Thoracic aorta (tissue), 2 donors: ENCODE data around the gene TMEM212. TPM values are rescaled to one million over a fixed set of nuclear protein-coding genes. Genes with fewer than 3 reads are reported as not detected.

Experiments
- ATAC-seq: fragments of 150-250 bp; one replicate; pipeline ENCODE4 v1.8.0; 2017; ENCODE audit warnings: low read depth; ENCODE audit not compliant: insufficient number of reproducible peaks, low FRiP score
- DNase-seq: peaks from one replicate; pipeline ENCODE4 v3.0.0-alpha.2; 2020; ENCODE audit warnings: low spot score
- H3K27ac ChIP-seq, 2 donors: fragments of 200-600 bp; sonication (generic); 1 replicate in 1 of 2; 2 replicates in 1 of 2; pipeline ENCODE4 v1.5.1; 2016; ENCODE audit warnings: mild to moderate bottlenecking in 2 of 2, moderate library complexity in 2 of 2
- H3K27me3 ChIP-seq: fragments of 200-600 bp; sonication (generic); replicated peaks from 2 replicates; pipeline ENCODE4 v1.6.0; 2016; ENCODE audit warnings: mild to moderate bottlenecking; ENCODE audit not compliant: insufficient read depth
- H3K36me3 ChIP-seq: fragments of 200-600 bp; sonication (generic); one replicate; pipeline ENCODE4 v1.5.1; 2016
- H3K4me1 ChIP-seq, 2 donors: fragments of 200-600 bp; sonication (generic); 1 replicate in 1 of 2; 2 replicates in 1 of 2; pipeline versions ENCODE4 v1.5.1 to v1.6.0; 2016; ENCODE audit warnings: low read depth in 2 of 2, mild to moderate bottlenecking in 1 of 2; ENCODE audit not compliant: control insufficient read depth in 1 of 2
- H3K4me3 ChIP-seq: fragments of 200-600 bp; sonication (generic); 2 replicates; pipeline ENCODE4 v1.5.1; 2016; ENCODE audit warnings: mild to moderate bottlenecking
- H3K9me3 ChIP-seq: fragments of 200-600 bp; sonication (generic); 2 replicates; pipeline ENCODE4 v1.5.1; 2016
- total RNA-seq, 2 donors: library from RNA; depleted of rRNA; stranded (reverse); fragments of >200 nt; gene quantifications; one replicate each; pipeline versions ENCODE4 v1.1.0 to v1.2.3, GENCODE V29; 2016
- TF ChIP-seq, protein P1 (sequence below): fragments of 200-600 bp; sonication (generic); IDR thresholded peaks from one replicate; pipeline ENCODE4 v1.5.1; 2019; ENCODE audit warnings: antibody characterized with exemption

TMEM212 gene
- total RNA-seq, 2 donors from 2014 or later = not detected

DNA sequence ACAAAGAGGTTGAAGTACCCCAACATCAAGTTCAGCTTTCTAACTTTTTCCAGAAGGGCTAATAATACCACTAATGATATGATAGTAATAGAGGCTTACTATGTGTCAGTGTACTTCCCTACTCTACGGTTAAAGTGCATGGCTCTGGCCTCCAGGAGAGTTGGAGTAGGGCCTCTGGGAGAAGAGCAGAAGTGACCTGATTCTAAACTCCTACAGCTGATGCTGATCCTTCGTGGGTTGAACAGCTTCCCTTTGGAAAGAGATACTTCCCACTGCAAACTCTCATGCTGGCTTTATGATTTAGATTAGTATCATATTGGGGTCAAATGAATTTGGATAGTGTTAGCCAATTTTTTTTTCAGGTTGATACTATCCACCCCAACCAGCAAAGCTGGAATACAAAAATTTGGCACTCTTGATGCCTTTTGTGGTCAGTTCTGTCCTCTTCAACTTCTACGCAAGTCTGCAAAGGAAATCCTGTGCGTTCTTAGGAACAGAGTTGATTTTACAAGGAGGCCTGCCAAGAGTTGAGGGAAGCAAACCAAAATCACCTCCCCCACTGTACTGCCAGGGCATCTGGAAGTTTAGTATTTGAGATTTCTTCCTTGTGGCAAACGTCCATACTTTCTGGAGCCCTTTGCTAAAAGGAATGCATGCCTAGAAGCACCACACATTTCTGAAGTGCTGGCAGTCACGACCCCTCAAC lies 17.8 kb downstream of the TMEM212 start:
- no peak for DNase-seq
- Histone ChIP-seq H3K9me3 (no peaks in the 10 kb centered on the region), H3K27me3 (no peaks in the 10 kb centered on the region), H3K36me3 (no peaks in the 10 kb centered on the region), H3K4me1 (peaks cover 8 to 18% of the 10 kb centered on the region in 2 donors), H3K4me3 (no peak overlapping the region), H3K27ac (no peak overlapping the region)
- peak; percentile 55 for ATAC-seq
- TF ChIP-seq, protein P1, sequence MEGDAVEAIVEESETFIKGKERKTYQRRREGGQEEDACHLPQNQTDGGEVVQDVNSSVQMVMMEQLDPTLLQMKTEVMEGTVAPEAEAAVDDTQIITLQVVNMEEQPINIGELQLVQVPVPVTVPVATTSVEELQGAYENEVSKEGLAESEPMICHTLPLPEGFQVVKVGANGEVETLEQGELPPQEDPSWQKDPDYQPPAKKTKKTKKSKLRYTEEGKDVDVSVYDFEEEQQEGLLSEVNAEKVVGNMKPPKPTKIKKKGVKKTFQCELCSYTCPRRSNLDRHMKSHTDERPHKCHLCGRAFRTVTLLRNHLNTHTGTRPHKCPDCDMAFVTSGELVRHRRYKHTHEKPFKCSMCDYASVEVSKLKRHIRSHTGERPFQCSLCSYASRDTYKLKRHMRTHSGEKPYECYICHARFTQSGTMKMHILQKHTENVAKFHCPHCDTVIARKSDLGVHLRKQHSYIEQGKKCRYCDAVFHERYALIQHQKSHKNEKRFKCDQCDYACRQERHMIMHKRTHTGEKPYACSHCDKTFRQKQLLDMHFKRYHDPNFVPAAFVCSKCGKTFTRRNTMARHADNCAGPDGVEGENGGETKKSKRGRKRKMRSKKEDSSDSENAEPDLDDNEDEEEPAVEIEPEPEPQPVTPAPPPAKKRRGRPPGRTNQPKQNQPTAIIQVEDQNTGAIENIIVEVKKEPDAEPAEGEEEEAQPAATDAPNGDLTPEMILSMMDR = no peak

DNA sequence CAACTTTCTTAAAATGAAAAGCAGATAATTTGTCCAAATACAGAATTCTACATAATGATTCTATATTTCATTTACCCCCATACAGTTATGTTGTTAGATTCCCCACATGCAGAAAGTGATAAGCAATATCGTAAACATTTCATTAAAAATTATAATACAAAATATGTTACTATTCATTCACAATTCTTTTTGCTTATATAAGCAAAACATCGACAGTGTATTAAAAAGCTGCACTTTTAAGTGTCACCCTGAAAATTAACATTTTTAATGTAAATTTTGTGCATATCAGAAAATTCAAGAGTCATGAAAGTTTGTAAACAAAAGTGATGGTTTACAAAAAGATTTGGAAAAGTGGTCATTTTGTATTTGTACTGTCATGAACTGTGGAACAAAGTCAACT lies 19.2 kb downstream of the TMEM212 start:
- Histone ChIP-seq H3K4me3 (no peak overlapping the region), H3K27ac (no peak overlapping the region), H3K36me3 (no peaks in the 10 kb centered on the region), H3K27me3 (no peaks in the 10 kb centered on the region), H3K9me3 (no peaks in the 10 kb centered on the region), H3K4me1 (peaks cover 8 to 18% of the 10 kb centered on the region in 2 donors)
- ATAC-seq (no peak), DNase-seq (no peak)
- TF ChIP-seq, protein P1 = no peak

DNA sequence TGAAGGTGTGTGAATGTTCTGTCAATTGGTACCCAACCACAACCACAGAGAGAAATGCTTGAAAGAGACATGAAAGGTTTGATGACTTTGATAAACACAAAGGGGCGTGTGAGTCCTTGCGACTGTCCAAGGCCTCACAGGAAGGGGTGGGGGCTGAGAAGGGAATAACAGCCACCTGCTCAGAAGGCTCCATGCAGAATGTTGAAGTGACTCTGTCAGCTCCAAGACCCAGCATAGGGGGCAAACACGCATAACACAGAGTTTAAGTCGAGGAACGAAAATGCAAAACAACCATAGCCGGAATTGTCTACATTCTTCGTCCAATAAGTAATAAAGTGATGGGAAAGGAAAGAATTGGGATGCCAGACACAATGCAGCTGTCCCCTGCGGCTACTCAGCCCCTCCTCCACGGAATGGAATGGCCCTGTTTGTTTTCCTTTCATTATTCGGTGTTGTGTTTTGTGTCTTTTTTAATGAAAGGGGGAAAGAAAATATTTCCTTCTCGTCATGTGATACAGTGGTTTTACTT lies 19.9 kb downstream of the TMEM212 start:
- TF ChIP-seq, protein P1 = no peak
- H3K4me1 ChIP-seq = peaks cover 8 to 18% of the 10 kb centered on the region in 2 donors
- no peaks in the 10 kb centered on the region for H3K27me3 ChIP-seq
- H3K9me3 ChIP-seq = no peaks in the 10 kb centered on the region
- H3K4me3 ChIP-seq = no peak overlapping the region
- H3K27ac ChIP-seq = no peak overlapping the region
- H3K36me3 ChIP-seq = no peaks in the 10 kb centered on the region
- ATAC-seq = no peak
- no peak for DNase-seq

DNA sequence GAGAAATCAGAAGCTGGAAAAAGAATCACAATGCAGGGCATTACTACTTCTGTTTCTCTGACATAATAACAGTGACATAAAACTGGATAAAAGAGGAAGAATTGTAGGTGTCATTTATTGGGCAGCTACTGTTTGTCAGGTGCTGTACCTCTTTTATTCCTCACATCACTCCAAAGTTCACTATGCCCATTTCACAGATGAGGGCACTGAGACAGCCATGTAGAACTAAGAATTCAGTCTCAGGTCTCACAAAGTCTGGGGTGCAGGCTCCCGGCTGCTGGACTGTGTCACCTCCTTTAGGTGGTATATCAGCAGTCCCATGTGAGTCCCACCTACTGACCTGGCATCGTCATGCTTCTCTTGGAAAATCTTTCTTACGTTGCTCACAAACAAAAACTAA lies 20.8 kb downstream of the TMEM212 start:
- ATAC-seq (no peak), DNase-seq (no peak)
- Histone ChIP-seq H3K27ac (no peak overlapping the region), H3K9me3 (no peaks in the 10 kb centered on the region), H3K27me3 (no peaks in the 10 kb centered on the region), H3K4me3 (no peak overlapping the region), H3K36me3 (no peaks in the 10 kb centered on the region), H3K4me1 (peaks cover 8 to 18% of the 10 kb centered on the region in 2 donors)
- TF ChIP-seq, protein P1 = no peak

DNA sequence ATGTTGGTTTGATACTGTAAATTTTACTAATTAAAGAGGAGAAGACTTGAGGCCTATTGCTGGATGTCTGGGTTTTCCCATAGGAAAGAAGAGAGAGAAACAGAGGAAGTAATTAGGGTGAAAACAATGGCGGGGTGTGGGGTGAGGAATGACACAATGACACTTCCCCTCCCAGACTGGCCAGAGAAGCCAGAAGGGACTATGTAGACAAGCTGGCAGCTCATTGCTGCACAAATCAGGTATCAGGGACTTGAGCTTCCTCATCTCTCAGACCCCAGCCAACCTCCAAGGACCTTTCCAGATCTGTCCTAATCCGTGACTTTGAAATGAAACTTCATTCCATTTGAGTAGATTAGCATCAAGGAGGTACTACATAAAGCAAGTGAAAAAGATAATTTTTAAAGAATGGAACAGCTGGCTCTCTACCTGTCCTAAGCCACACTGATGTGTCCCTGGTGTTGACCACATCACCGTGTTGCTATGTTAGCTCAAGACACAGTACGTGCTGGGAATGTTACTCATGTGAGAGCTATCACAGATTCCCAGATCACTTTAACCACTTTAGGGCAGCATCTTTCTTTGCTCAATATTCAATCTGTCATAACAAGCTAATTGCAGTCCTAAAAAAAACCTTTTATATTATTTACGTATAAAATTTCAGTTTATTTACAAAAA lies 22.2 kb downstream of the TMEM212 start:
- DNase-seq = no peak
- no peaks in the 10 kb centered on the region for H3K36me3 ChIP-seq
- no peak for ATAC-seq

More for the DNA sequence above, 22.2 kb downstream of the TMEM212 start:
- H3K27ac ChIP-seq = no peak overlapping the region
- H3K27me3 ChIP-seq = no peaks in the 10 kb centered on the region
- no peaks in the 10 kb centered on the region for H3K9me3 ChIP-seq
- peaks cover 8 to 18% of the 10 kb centered on the region in 2 donors for H3K4me1 ChIP-seq
- TF ChIP-seq, protein P1 = no peak
- H3K4me3 ChIP-seq = no peak overlapping the region
